Rectal smooth muscle tissue (tissue), 1 donor: ENCODE data around the gene MRPL42.

Experiments
- H3K27ac ChIP-seq: one replicate; pipeline ENCODE4 v1.7.0; 2013; ENCODE audit warnings: low read depth, low read length, inconsistent platforms
- H3K27me3 ChIP-seq: one replicate; pipeline ENCODE4 v1.7.0; 2013; ENCODE audit warnings: low read length; ENCODE audit not compliant: control insufficient read depth, insufficient read depth
- H3K36me3 ChIP-seq: one replicate; pipeline ENCODE4 v1.7.0; 2013; ENCODE audit warnings: low read length; ENCODE audit not compliant: control insufficient read depth, insufficient read depth
- H3K4me1 ChIP-seq: one replicate; pipeline ENCODE4 v1.7.0; 2013; ENCODE audit warnings: low read length; ENCODE audit not compliant: control insufficient read depth, insufficient read depth
- H3K4me3 ChIP-seq: one replicate; pipeline ENCODE4 v1.7.0; 2013; ENCODE audit warnings: low read length
- H3K9ac ChIP-seq: one replicate; pipeline ENCODE4 v1.7.0; 2013; ENCODE audit warnings: low read length

MRPL42 gene

GRCh38 chr12:93520454-93520853, 53.1 kb downstream of the MRPL42 start:
- H3K27me3 ChIP-seq = no peaks in the 10 kb centered on the region
- H3K4me1 ChIP-seq = no peaks in the 10 kb centered on the region
- no peak overlapping the region for H3K27ac ChIP-seq
- no peak overlapping the region for H3K4me3 ChIP-seq
- no peak overlapping the region for H3K9ac ChIP-seq
- H3K36me3 ChIP-seq = no peaks in the 10 kb centered on the region

- Histone ChIP-seq H3K27me3 (no peaks in the 10 kb centered on the region), H3K4me3 (no peak overlapping the region), H3K4me1 (no peaks in the 10 kb centered on the region), H3K36me3 (no peaks in the 10 kb centered on the region), H3K27ac (no peak overlapping the region), H3K9ac (no peak overlapping the region)
These were observed 54.1 kb downstream of the MRPL42 start for GRCh38 chr12:93521225-93522080.

GRCh38 chr12:93524386-93525133, 57.2 kb downstream of the MRPL42 start:
- Histone ChIP-seq H3K9ac (no peak overlapping the region), H3K36me3 (no peaks in the 10 kb centered on the region), H3K27ac (no peak overlapping the region), H3K4me1 (no peaks in the 10 kb centered on the region), H3K4me3 (no peak overlapping the region), H3K27me3 (no peaks in the 10 kb centered on the region)

- Histone ChIP-seq H3K27ac (no peak overlapping the region), H3K4me1 (no peaks in the 10 kb centered on the region), H3K4me3 (no peak overlapping the region), H3K36me3 (no peaks in the 10 kb centered on the region), H3K27me3 (no peaks in the 10 kb centered on the region), H3K9ac (no peak overlapping the region)
These were observed 59.6 kb downstream of the MRPL42 start for GRCh38 chr12:93526786-93527428.

GRCh38 chr12:93530358-93530757, 63.0 kb downstream of the MRPL42 start:
- no peak overlapping the region for H3K27ac ChIP-seq
- H3K36me3 ChIP-seq = no peaks in the 10 kb centered on the region
- H3K4me1 ChIP-seq = no peaks in the 10 kb centered on the region
- no peaks in the 10 kb centered on the region for H3K27me3 ChIP-seq
- H3K4me3 ChIP-seq = no peak overlapping the region
- H3K9ac ChIP-seq = no peak overlapping the region

GRCh38 chr12:93533310-93533709, 66.0 kb downstream of the MRPL42 start:
- Histone ChIP-seq H3K27me3 (no peaks in the 10 kb centered on the region), H3K36me3 (no peaks in the 10 kb centered on the region), H3K27ac (no peak overlapping the region), H3K4me1 (no peaks in the 10 kb centered on the region), H3K4me3 (no peak overlapping the region), H3K9ac (no peak overlapping the region)

GRCh38 chr12:93536111-93536765, 68.9 kb downstream of the MRPL42 start:
- Histone ChIP-seq H3K4me3 (no peak overlapping the region), H3K27ac (no peak overlapping the region), H3K9ac (no peak overlapping the region), H3K4me1 (no peaks in the 10 kb centered on the region), H3K27me3 (no peaks in the 10 kb centered on the region), H3K36me3 (no peaks in the 10 kb centered on the region)

GRCh38 chr12:93536766-93537488, 69.6 kb downstream of the MRPL42 start:
- Histone ChIP-seq H3K36me3 (no peaks in the 10 kb centered on the region), H3K4me1 (no peaks in the 10 kb centered on the region), H3K27me3 (no peaks in the 10 kb centered on the region), H3K4me3 (no peak overlapping the region), H3K9ac (no peak overlapping the region), H3K27ac (no peak overlapping the region)

GRCh38 chr12:93537769-93538168, 70.5 kb downstream of the MRPL42 start:
- no peak overlapping the region for H3K27ac ChIP-seq
- no peaks in the 10 kb centered on the region for H3K27me3 ChIP-seq
- H3K9ac ChIP-seq = no peak overlapping the region
- H3K36me3 ChIP-seq = no peaks in the 10 kb centered on the region
- H3K4me1 ChIP-seq = no peaks in the 10 kb centered on the region
- no peak overlapping the region for H3K4me3 ChIP-seq

GRCh38 chr12:93539821-93540220, 72.5 kb downstream of the MRPL42 start:
- Histone ChIP-seq H3K36me3 (no peaks in the 10 kb centered on the region), H3K9ac (no peak overlapping the region), H3K27ac (no peak overlapping the region), H3K27me3 (no peaks in the 10 kb centered on the region), H3K4me1 (no peaks in the 10 kb centered on the region), H3K4me3 (no peak overlapping the region)

GRCh38 chr12:93540466-93540865, 73.2 kb downstream of the MRPL42 start:
- Histone ChIP-seq H3K27ac (no peak overlapping the region), H3K9ac (no peak overlapping the region), H3K4me3 (no peak overlapping the region)

More at GRCh38 chr12:93540466-93540865, 73.2 kb downstream of the MRPL42 start:
- Histone ChIP-seq H3K36me3 (peaks cover 3% of the 10 kb centered on the region), H3K4me1 (no peaks in the 10 kb centered on the region), H3K27me3 (no peaks in the 10 kb centered on the region)
